ENCODE measurements around the gene KLF6.

KLF6 gene

DNA sequence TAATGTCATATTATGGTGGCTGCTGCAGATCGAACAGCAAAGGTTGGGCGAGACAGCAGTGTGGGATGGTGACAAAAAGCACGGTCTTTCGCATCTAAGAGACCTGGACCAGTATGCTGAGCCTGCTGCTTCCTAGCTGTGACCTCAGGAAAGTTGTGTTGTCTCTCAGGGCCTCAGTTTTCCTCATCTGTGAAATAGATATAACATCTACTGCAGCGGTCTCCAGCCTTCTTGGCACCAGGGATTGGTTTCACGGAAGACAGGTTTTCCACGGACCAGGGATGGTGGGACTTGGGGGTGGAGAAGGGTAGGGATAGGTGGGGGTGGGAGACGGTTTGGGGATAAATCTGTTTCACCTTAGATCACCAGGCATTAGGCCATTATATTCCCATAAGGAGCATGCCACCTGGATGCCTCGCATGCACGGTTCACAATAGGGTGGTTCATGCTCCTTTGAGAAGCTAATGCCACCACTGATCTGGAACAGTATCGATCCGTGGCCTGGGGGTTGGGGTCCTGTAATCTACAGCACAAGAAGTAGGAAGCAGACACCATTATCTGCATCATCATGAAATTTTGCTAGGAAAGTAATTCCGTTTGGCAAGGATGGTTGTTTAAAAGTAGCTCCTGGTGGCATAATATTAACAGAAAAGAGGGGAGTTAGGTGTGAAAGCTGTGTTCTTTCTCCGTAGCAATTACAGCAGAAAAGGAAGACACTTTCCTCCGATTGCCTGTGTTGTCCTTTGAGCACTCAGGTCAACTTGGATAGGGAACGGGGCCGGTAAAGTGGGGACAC lies 10.8 kb downstream of the KLF6 start:
- DNase-seq, result no peak

DNA sequence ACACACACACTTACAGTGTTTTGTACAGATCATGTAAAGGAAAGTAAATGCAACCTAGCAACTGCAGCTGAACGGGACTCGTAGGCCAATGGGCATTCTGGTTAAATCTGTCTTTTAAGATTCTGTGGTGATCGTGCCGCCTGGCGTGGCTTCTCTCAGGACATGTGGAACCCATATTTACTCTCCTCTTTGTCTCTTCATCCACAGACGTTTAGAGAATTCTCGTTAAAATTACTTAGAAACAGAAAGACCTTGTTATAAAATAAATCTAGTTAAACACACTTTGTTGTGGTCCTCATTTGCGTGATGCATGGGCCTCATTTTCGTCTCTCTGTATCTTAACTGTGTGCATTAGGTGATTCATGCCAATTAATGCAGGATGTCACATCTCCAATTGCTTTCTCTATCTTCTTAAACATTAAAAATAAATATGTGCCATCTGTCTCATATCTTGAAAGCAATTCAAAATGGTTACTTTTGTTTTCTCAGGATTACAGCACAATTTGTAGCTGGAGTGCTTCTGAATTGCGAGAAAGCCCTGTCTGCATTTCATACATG lies 11.5 kb downstream of the KLF6 start:
- no peak for DNase-seq

DNA sequence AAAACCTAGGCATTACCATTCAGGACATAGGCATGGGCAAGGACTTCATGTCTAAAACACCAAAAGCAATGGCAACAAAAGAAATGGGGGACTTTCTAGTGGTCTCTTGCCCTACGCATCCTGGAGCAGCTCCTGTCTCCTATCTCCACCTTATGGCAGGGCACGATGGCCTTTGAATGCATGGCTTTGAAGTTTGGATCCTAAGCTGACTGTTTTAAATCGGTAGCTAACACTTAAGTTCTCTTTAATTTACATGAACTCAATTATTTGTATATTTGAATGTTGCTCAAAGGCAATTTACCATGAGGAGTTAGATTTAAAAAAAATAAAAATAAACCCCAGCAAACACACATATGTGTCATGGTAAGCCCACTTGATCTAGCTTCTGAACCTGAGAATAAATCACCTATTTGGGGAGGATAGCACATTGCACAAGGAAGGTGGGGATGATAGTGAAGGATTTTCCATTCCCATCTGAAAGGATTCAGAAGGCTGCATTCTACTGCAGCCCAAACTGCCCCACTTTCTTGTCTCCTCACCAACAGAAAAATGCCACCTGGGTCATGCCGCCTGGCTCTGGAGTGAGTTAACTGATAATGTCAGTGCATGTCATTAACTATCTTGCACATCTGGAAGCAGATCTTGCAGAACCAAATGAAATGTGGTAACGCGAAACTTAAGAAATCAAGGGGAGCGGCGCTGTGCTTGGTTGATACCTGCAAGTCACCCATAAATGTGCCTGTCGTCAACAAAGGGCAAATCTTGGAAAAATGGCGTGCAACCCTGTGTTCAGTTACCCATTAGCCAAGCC lies 12.4 kb downstream of the KLF6 start:
- no peak for DNase-seq

DNA sequence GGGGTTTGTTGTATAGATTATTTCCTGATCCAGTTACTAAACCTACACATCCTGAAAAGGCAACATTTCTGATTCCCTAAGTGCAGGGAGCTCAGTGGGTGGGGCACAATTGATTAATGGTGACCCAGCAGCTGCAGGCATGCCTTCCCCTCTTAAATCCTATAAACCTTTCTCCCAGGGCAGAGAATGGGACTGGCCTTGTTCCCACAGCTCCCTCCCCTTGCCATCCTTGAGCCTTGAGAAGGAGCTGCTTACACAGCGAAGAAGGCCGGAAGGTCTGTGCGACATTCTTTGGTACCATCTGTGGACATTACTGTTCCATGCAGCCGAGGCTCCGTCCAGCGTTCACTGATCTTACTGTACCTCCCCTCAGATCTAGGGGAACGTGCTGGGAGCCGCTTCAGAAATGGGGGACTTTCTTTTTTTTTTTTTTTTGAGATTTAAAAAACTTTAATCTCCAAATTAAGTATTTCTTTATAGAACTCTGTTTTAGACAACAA lies 14.3 kb downstream of the KLF6 start:
- no peak for DNase-seq

GRCh38 chr10:3769556-3769955 lies 15.5 kb downstream of the KLF6 start:
- no peak for DNase-seq

- no peak for DNase-seq
Measured at GRCh38 chr10:3766046-3766756, 18.8 kb downstream of the KLF6 start.

- no peak for DNase-seq
Measured at GRCh38 chr10:3765146-3765545, 19.9 kb downstream of the KLF6 start.

DNA sequence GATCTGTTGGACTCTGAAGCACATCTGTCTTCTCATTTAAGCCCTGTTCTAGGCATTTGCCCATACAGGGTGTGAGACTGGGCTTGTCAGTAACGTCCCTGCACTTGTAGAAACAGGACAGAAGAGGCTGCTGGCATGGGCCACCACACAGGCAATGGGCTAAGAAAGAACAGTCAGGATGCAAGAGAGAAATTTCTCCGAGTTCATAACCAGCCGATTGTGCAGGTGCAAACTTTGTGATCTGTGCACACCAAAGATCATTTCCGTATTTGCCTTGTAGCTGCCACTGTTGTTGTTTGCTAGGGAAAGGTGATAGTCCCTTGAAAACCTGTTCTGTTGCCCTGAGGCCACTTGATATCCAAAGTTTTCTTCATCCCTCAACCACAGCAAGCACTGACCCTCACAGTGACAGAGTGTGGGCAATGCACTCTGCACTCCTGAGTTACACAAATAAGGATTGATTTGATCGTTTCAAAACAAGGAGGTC lies 20.3 kb downstream of the KLF6 start:
- DNase-seq, result no peak

- peak; percentile 41 to 42 for DNase-seq
Measured at GRCh38 chr10:3763852-3764625, 21.0 kb downstream of the KLF6 start.

DNA sequence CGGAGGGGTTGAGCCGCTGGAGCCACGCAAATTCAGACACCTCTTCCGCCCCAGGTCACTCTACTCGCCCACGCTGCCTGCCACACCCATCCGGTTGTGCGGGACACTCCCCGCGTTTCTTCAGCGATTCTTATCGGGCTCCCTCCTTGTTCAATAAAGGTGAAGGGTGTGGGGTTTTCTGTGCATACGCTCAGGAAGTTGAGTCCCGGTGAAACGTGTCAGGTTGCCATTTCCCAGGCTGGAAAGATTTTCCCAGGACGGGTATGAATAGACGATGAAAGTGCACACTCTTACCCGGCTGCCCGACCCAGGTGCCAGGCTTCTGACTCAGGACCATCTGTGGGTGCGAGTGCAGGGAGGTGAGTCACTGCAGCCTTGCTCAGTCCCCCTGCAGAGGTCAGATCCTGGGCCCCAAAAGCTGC lies 22.0 kb downstream of the KLF6 start:
- DNase-seq, result peak; percentile 51 to 68

GRCh38 chr10:3762309-3762708 lies 22.7 kb downstream of the KLF6 start:
- no peak for DNase-seq

GRCh38 chr10:3761904-3762303 lies 23.1 kb downstream of the KLF6 start:
- DNase-seq, result peak in 1 of 2 experiments; percentile 11

GRCh38 chr10:3761021-3761686 lies 23.9 kb downstream of the KLF6 start:
- DNase-seq, result no peak

GRCh38 chr10:3760083-3760482 lies 24.9 kb downstream of the KLF6 start:
- DNase-seq, result no peak

GRCh38 chr10:3759397-3759796 lies 25.6 kb downstream of the KLF6 start:
- DNase-seq, result no peak

- DNase-seq, result no peak
Measured at GRCh38 chr10:3758491-3758970, 26.5 kb downstream of the KLF6 start.

- DNase-seq, result no peak
Measured at GRCh38 chr10:3757638-3758490, 27.1 kb downstream of the KLF6 start.

DNA sequence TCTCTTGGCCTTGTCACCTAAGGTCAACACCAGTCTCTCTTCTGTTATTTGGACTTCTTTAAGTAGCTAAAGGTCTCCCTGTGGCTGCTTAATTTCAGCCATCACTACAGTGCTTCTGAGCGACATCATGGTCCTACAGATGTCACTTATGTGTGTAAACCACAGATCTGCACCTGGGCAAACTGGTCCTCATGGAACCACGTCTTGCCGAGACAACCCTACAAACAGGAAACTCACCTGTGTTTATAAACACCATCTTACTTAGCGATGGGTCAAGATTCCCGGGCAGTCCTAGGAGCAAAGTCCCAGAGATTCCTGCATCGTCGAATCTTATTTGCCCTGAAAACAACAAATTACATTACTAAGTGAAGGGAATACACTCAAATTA lies 27.8 kb downstream of the KLF6 start:
- no peak for DNase-seq

- no peak for DNase-seq
Measured at GRCh38 chr10:3756360-3756740, 28.7 kb downstream of the KLF6 start.
